Activated T-helper 2 cell treated with anti-CD3 and anti-CD28 coated beads, Interferon-gamma antibody, Interleukin-2, Interleukin-4, amounts not matched to agents 10 μg/mL and 5 μg/mL and 100 μg/mL, durations not matched to agents 14 hours and 24 hours and 36 hours (primary cell): ENCODE measurements around the gene ABCC3. TPM values are rescaled to one million over a fixed set of nuclear protein-coding genes. Genes with fewer than 3 reads are reported as not detected.
"Not testable (repeated sequence)": the region's sequence is repeated elsewhere in the genome, so short reads cannot be mapped to it uniquely, and the experiment has no call there.

Experiments used
- DNase-seq: peaks from one replicate; pipeline ENCODE4 v3.0.0; 2021; ENCODE audit warnings: low spot score
- H3K27ac Mint-ChIP-seq: one replicate; pipeline ENCODE4 v1.8.0; 2021; ENCODE audit warnings: mixed read lengths
- H3K27me3 Mint-ChIP-seq: one replicate; pipeline ENCODE4 v1.8.0; 2021; ENCODE audit warnings: low read depth, mixed read lengths
- H3K36me3 Mint-ChIP-seq: one replicate; pipeline ENCODE4 v1.8.0; 2021; ENCODE audit warnings: low read depth, mixed read lengths
- H3K4me1 Mint-ChIP-seq: one replicate; pipeline ENCODE4 v1.8.0; 2021; ENCODE audit warnings: low read depth, mixed read lengths
- H3K4me3 Mint-ChIP-seq: one replicate; pipeline ENCODE4 v1.8.0; 2021; ENCODE audit warnings: low read depth, mild to moderate bottlenecking, moderate library complexity, mixed read lengths
- H3K9me3 Mint-ChIP-seq: one replicate; pipeline ENCODE4 v1.8.0; 2021; ENCODE audit warnings: mixed read lengths
- intact Hi-C: fragments of 100-400 bp; cut with micrococcal nuclease; formaldehyde crosslinking; loops from one replicate; pipeline ENCODE4 v1.15.1; 2023
- total RNA-seq: library from RNA; stranded (reverse); gene quantifications from 2 replicates; pipeline ENCODE4 v1.2.3, GENCODE V29; 2022

ABCC3 gene
- total RNA-seq, 1 donor from 2014 or later: not detected

GRCh38 chr17:50675627-50676026 is 40.9 kb downstream of the ABCC3 start:
- intact Hi-C loops: no loop called here
- H3K27me3 Mint-ChIP-seq: peaks cover 15% of the 10 kb centered on the region
- no peak overlapping the region for H3K27ac Mint-ChIP-seq
- no peaks in the 10 kb centered on the region for H3K9me3 Mint-ChIP-seq
- H3K36me3 Mint-ChIP-seq: no peaks in the 10 kb centered on the region
- no peak overlapping the region for H3K4me3 Mint-ChIP-seq
- DNase-seq: no peak
- H3K4me1 Mint-ChIP-seq: no peaks in the 10 kb centered on the region

GRCh38 chr17:50676065-50676975 is 41.6 kb downstream of the ABCC3 start:
- no peak overlapping the region for H3K27ac Mint-ChIP-seq
- no peaks in the 10 kb centered on the region for H3K9me3 Mint-ChIP-seq
- intact Hi-C loops: no loop called here
- no peak overlapping the region for H3K4me3 Mint-ChIP-seq
- peaks cover 3% of the 10 kb centered on the region for H3K4me1 Mint-ChIP-seq
- no peak for DNase-seq
- no peaks in the 10 kb centered on the region for H3K36me3 Mint-ChIP-seq
- H3K27me3 Mint-ChIP-seq: peaks cover 21% of the 10 kb centered on the region

GRCh38 chr17:50677851-50678375 is 43.2 kb downstream of the ABCC3 start:
- Mint-ChIP-seq H3K27ac (no peak overlapping the region), H3K36me3 (no peaks in the 10 kb centered on the region), H3K4me3 (no peak overlapping the region), H3K27me3 (peaks cover 34% of the 10 kb centered on the region), H3K4me1 (peaks cover 4% of the 10 kb centered on the region), H3K9me3 (no peaks in the 10 kb centered on the region)
- DNase-seq: no peak
- intact Hi-C loops: no loop called here

GRCh38 chr17:50679008-50679544 is 44.4 kb downstream of the ABCC3 start:
- no peak for DNase-seq

GRCh38 chr17:50680126-50680525 is 45.4 kb downstream of the ABCC3 start:
- H3K27me3 Mint-ChIP-seq: peaks cover 34% of the 10 kb centered on the region
- DNase-seq: no peak
- intact Hi-C loops: no loop called here
- H3K4me1 Mint-ChIP-seq: peaks cover 4% of the 10 kb centered on the region
- H3K4me3 Mint-ChIP-seq: no peak overlapping the region
- no peaks in the 10 kb centered on the region for H3K36me3 Mint-ChIP-seq
- H3K9me3 Mint-ChIP-seq: no peaks in the 10 kb centered on the region
- no peak overlapping the region for H3K27ac Mint-ChIP-seq

More at GRCh38 chr17:50679008-50679544, 44.4 kb downstream of the ABCC3 start:
- Mint-ChIP-seq H3K4me1 (peaks cover 4% of the 10 kb centered on the region), H3K36me3 (no peaks in the 10 kb centered on the region), H3K4me3 (no peak overlapping the region), H3K9me3 (no peaks in the 10 kb centered on the region), H3K27me3 (peaks cover 34% of the 10 kb centered on the region), H3K27ac (no peak overlapping the region)
- intact Hi-C loops: no loop called here

- H3K4me3 Mint-ChIP-seq, H3K9me3 Mint-ChIP-seq, DNase-seq, H3K27ac Mint-ChIP-seq, H3K4me1 Mint-ChIP-seq, H3K36me3 Mint-ChIP-seq, intact Hi-C loops: not testable (repeated sequence)
- peaks cover 34% of the 10 kb centered on the region for H3K27me3 Mint-ChIP-seq
Measured at GRCh38 chr17:50680543-50681262, 46.0 kb downstream of the ABCC3 start.

- H3K9me3 Mint-ChIP-seq: no peaks in the 10 kb centered on the region
Measured at GRCh38 chr17:50681263-50682200, 46.9 kb downstream of the ABCC3 start.

GRCh38 chr17:50682441-50682840 is 47.8 kb downstream of the ABCC3 start:
- H3K27me3 Mint-ChIP-seq: peaks cover 32% of the 10 kb centered on the region
- intact Hi-C loops: no loop called here
- no peak overlapping the region for H3K4me3 Mint-ChIP-seq
- H3K27ac Mint-ChIP-seq: no peak overlapping the region
- H3K4me1 Mint-ChIP-seq: peaks cover 4% of the 10 kb centered on the region
- no peaks in the 10 kb centered on the region for H3K9me3 Mint-ChIP-seq
- DNase-seq: no peak
- no peaks in the 10 kb centered on the region for H3K36me3 Mint-ChIP-seq

More at GRCh38 chr17:50681263-50682200, 46.9 kb downstream of the ABCC3 start:
- Mint-ChIP-seq H3K4me3 (no peak overlapping the region), H3K4me1 (peaks cover 4% of the 10 kb centered on the region), H3K27ac (no peak overlapping the region), H3K27me3 (peaks cover 34% of the 10 kb centered on the region), H3K36me3 (no peaks in the 10 kb centered on the region)
- no peak for DNase-seq
- intact Hi-C loops: no loop called here

GRCh38 chr17:50682938-50683337 is 48.3 kb downstream of the ABCC3 start:
- no peaks in the 10 kb centered on the region for H3K9me3 Mint-ChIP-seq
- no peak for DNase-seq
- peaks cover 32% of the 10 kb centered on the region for H3K27me3 Mint-ChIP-seq
- H3K4me3 Mint-ChIP-seq: no peak overlapping the region
- no peaks in the 10 kb centered on the region for H3K36me3 Mint-ChIP-seq
- intact Hi-C loops: no loop called here
- no peak overlapping the region for H3K27ac Mint-ChIP-seq
- peaks cover 4% of the 10 kb centered on the region for H3K4me1 Mint-ChIP-seq

GRCh38 chr17:50683434-50684287 is 49.0 kb downstream of the ABCC3 start:
- H3K27ac Mint-ChIP-seq: no peak overlapping the region
- H3K4me1 Mint-ChIP-seq: peaks cover 4% of the 10 kb centered on the region
- intact Hi-C loops: no loop called here

GRCh38 chr17:50684288-50684611 is 49.6 kb downstream of the ABCC3 start:
- Mint-ChIP-seq H3K4me1 (peaks cover 4% of the 10 kb centered on the region), H3K27ac (no peak overlapping the region), H3K4me3 (no peak overlapping the region), H3K27me3 (peaks cover 29% of the 10 kb centered on the region), H3K36me3 (no peaks in the 10 kb centered on the region), H3K9me3 (no peaks in the 10 kb centered on the region)
- DNase-seq: no peak
- intact Hi-C loops: no loop called here

More at GRCh38 chr17:50683434-50684287, 49.0 kb downstream of the ABCC3 start:
- Mint-ChIP-seq H3K36me3 (no peaks in the 10 kb centered on the region), H3K27me3 (peaks cover 32% of the 10 kb centered on the region), H3K4me3 (no peak overlapping the region), H3K9me3 (no peaks in the 10 kb centered on the region)
- DNase-seq: no peak
